C4-2B (cell line): ENCODE results near the gene CCDC6.

Source experiments
- ZFX ChIP-seq: fragments of 450-650 bp; IDR thresholded peaks from 2 replicates; pipeline ENCODE4 v1.6.1; 2017
- TF ChIP-seq, protein P1 (sequence below): fragments of 450-650 bp; conservative IDR thresholded peaks from 2 replicates; pipeline ENCODE4 v1.5.1; 2017; ENCODE audit warnings: mild to moderate bottlenecking

DNA sequence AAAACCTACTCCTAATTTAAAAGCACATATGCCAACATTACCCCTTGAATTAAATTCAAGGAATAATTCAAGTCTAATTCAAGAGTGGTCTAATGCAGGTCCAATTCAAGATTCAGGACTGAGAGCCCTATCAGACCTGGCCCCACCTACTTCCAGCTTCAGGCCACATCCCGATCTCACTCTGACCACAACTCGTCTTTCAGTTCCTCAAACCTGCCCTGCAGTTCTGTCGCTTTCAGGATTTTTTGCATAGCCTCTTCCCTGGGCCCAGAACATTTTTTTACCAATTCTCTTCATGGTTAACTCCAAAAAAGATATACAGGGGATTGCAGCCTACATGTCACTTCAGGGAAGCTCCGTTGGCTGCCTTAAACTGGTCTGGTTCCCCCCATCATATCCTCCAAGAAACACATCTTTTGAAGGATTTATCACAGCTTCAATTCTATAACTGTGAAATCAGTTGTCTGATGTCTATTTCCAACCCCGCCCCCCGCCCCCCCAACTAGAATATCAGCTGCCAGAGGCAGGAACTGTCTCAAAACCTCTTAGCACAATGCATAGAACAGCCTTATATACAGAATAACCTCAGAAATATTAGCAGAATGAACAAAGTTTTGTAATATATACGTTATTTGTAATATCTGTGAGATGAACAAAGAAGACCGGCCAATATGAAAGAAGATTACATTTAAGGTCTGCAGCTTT is 20.8 kb downstream of the CCDC6 start:
- TF ChIP-seq, protein P1, sequence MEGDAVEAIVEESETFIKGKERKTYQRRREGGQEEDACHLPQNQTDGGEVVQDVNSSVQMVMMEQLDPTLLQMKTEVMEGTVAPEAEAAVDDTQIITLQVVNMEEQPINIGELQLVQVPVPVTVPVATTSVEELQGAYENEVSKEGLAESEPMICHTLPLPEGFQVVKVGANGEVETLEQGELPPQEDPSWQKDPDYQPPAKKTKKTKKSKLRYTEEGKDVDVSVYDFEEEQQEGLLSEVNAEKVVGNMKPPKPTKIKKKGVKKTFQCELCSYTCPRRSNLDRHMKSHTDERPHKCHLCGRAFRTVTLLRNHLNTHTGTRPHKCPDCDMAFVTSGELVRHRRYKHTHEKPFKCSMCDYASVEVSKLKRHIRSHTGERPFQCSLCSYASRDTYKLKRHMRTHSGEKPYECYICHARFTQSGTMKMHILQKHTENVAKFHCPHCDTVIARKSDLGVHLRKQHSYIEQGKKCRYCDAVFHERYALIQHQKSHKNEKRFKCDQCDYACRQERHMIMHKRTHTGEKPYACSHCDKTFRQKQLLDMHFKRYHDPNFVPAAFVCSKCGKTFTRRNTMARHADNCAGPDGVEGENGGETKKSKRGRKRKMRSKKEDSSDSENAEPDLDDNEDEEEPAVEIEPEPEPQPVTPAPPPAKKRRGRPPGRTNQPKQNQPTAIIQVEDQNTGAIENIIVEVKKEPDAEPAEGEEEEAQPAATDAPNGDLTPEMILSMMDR: no peak
- no peak for TF ChIP-seq ZFX
